Tibial nerve (tissue), 4 donors: ENCODE measurements around the gene PWWP2B.

ENCODE experiments used
- EP300 ChIP-seq, 2 donors: sonication (generic); formaldehyde crosslinking; IDR thresholded peaks; one replicate each; pipeline ENCODE4 v1.6.1; 2017; ENCODE audit warnings: antibody characterized with exemption in 2 of 2, mild to moderate bottlenecking in 1 of 2
- POLR2A ChIP-seq, 2 donors: fragments of 450-650 bp; IDR thresholded peaks; one replicate each; pipeline ENCODE4 v1.6.1; 2017; ENCODE audit warnings: antibody characterized with exemption in 2 of 2, mild to moderate bottlenecking in 2 of 2, moderate library complexity in 2 of 2
- TF ChIP-seq, protein P1 (sequence below), 5 experiments: fragments of 200-600 bp in 3 of 5; fragments of 450-650 bp in 2 of 5; sonication (generic) in 3 of 5; IDR thresholded peaks; one replicate each; pipeline ENCODE4 v1.5.1; 2016 to 2019; ENCODE audit warnings: antibody characterized with exemption in 5 of 5, mild to moderate bottlenecking in 3 of 5, moderate library complexity in 2 of 5

DNA sequence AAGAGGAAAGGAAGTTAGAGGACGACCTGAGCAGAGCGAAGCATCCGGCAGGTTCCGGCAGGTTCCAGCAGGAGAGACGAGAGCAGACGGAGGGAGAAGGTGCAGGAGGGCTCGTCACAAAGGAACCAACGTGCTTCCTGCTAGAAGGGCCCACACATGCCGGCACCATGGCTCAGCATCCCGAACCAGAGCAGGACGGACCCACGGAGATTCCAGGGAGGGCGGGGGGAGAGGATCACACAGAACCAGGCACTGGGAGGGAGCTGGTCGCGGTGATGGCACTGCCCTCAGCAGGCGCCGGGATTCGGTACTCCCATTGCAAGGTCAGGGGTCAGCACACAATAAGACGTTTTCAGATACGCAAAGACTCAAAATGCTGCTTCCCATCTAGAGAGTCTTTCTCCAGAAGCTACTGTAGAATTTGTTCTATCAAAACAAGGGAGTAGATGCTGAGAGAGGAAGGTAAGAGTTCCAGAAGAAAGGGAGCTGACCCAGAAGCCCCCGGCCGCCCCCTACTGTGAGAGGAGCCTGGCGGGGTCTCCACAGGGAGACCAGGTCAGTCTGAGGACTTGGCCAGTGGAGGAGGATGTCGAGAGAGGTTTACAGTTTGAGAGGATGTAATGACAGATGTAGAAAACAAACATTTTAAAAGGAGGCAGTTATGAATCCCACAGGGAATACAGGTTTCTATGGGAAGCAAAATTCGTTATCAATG is 23.6 kb upstream of the PWWP2B start:
- no peak for TF ChIP-seq EP300 (IDR thresholded peaks at IDR 0.05)
- TF ChIP-seq, protein P1, sequence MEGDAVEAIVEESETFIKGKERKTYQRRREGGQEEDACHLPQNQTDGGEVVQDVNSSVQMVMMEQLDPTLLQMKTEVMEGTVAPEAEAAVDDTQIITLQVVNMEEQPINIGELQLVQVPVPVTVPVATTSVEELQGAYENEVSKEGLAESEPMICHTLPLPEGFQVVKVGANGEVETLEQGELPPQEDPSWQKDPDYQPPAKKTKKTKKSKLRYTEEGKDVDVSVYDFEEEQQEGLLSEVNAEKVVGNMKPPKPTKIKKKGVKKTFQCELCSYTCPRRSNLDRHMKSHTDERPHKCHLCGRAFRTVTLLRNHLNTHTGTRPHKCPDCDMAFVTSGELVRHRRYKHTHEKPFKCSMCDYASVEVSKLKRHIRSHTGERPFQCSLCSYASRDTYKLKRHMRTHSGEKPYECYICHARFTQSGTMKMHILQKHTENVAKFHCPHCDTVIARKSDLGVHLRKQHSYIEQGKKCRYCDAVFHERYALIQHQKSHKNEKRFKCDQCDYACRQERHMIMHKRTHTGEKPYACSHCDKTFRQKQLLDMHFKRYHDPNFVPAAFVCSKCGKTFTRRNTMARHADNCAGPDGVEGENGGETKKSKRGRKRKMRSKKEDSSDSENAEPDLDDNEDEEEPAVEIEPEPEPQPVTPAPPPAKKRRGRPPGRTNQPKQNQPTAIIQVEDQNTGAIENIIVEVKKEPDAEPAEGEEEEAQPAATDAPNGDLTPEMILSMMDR (IDR thresholded peaks at IDR 0.05), result no peak
- TF ChIP-seq POLR2A (IDR thresholded peaks at IDR 0.05), result no peak
